HuH-7.5 (cell line): ENCODE data around the gene NPB.

ENCODE experiments used
- DNase-seq: peaks from one replicate; pipeline ENCODE4 v3.0.0; 2011; ENCODE audit warnings: low spot score

The NPB gene

DNA sequence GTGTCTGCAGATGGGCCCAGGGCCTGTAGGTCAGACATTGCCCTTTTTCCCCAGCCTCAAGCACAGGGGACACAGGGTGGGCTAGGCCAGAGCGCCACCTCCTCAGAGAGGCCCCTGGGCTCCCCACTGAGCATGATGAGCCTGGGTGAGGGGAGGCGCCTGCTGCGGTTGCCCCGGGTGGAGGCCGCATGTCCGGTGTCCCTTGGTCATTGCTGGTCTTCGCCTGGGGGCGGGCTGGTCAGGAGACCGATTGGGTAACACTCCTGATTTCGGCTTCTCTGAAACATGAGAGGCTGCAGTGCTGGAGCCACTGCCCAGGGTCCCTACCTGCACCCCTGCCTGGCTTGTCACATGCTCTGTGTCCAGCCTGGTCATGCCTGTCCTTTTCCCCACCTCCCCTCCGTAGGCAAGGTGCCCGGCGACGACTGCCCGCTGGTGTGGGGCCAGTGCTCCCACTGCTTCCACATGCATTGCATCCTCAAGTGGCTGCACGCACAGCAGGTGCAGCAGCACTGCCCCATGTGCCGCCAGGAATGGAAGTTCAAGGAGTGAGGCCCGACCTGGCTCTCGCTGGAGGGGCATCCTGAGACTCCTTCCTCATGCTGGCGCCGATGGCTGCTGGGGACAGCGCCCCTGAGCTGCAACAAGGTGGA is 2.4 kb upstream of the NPB start:
- no peak for DNase-seq

DNA sequence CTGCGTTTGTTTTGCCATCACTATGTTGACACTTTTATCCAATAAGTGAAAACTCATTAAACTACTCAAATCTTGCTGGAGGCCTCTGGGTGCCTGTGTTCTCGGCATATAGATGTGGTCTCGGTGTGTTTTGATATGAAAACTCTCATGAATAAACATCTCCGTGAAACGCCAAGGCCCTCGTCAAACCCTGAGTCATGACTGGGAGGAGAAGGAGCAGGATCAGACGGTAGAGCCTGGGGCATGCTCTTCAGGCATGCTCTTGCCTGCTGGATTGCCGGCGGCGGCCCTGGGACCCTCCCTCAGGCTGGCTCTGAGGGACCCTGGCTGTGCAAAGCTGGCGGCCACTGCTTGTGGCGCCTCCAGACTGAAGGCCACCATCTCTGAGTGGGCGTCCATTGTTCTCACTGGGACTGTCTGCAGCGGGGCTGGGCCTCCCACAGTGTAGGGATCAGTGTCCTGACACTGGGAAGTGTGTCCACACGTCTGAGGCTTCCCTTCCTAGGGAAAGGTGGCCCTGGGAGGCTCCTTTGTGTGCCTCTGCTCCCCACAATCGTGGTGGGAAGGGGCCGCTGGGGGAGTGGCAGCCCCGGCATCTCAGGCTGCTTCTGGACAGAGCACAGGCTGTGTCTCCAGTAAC is 1.7 kb upstream of the NPB start:
- DNase-seq: no peak

DNA sequence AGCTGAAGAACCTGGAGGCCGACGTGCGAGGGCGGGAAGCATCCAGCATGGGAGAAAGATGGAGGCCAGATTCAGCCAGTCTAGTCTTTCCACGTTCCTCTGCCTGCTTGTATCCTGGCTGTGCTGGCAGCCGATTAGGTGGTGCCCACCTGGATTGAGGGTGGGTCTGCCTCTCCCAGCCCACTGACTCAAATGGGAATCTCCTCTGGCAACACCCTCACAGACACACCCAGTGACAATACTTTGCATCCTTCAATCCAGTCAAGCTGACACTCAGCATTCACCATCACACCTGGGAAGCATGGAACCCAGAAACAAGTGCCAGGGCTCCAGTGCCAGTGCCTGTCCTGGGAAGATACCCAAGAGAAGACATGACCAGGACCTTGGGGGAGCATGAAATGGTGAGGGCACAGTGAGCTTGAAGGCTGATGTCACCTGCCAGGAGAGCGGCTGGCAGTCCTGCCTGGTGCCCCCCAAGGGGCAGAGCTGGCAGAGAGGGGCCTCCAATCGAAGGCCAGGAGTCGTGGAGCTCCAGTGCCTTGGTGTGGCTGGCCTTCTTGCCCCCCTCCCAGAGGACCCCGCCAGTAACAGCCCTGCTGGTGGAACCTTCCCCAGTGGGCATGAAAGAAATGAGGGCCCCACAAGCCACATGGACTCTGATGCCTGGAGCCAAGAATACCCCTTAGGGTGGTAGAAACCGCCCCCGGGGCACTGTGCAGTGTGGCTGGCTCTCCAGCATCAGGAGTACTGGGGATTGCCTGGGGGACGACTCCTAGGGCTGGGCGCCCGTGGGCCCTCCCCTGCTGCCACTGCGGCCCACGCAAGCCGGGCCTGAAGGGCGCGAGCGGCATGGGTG is 643 bp upstream of the NPB start:
- no peak for DNase-seq

DNA sequence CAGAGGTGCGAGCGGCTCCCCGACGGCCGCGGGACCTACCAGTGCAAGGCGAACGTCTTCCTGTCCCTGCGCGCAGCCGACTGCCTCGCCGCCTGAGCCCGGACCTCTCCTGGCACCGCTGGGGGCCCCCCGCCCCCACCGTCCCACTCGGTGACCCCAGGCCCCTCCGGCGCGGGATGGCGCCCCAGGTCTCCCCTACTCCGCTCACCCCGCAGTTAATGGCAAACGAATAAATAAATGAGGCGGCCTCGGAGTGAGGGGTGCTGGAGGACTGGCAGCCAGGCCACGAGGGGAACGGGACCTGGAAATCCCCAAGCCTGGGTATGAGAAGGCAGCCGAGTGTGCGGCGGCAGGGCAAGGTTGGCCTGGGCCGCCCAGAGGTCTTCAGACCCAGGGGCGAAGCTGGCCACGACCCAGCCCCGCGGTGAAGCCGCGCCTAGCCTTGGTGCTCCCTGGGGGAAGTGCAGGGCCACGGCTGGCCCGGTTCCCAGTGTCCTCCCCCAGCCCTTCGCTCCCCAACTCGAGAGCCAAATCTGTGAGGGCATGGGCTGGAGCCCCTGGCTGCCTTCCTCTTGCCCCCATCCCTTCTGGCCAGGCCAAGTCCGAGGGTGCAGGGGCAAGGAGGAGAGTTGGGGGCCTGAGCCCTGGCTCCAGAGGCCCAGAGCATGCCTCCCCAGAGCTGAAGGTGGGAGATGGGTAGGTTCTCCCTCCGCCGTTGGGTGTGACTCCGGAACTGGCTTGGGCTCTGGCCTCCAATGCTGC is 796 bp downstream of the NPB start:
- no peak for DNase-seq

- DNase-seq: no peak
Observed at GRCh38 chr17:81903415-81903831, 1.4 kb downstream of the NPB start.

- no peak for DNase-seq
Observed at GRCh38 chr17:81903896-81904599, 2.0 kb downstream of the NPB start.

DNA sequence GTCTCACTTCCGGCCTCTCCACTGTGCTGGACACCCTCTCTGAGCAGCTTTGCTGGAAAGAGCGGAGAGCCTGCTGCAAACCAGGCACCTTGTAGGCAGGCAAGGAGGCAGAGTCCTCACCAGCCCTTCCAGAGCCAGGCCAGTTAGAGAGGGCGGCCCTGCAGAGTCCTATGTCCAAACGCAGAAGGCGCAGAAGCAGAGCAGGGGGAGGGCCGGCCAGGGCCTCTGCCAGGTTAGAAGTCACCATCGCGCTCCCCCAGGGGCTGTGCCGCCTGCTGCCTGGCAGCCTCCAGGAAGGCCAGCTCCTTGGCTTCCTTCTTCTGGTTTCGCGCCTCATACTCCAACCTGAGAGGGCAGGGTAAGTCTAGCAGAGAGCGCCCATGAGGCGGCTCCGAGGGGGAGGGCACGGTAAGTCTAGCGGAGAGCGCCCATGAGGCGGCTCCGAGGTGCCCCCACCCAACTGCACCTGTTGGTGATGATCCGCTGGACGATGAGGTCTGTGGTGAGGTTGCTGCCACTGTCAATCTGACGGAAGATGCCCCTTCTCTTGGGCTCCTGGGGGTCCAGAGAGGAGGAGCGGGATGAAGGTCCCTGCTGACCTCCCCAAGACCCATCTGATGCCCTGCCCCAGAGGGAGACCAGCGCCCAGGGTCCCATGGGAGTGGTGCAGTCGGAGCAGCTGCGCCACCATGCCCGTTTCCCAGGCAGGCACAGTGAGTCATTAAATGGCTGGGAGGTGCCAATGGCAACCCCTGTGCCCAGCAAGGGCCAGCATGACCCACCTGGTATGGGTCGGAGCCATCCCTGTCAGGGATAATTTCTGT is 2.8 kb downstream of the NPB start:
- no peak for DNase-seq

DNA sequence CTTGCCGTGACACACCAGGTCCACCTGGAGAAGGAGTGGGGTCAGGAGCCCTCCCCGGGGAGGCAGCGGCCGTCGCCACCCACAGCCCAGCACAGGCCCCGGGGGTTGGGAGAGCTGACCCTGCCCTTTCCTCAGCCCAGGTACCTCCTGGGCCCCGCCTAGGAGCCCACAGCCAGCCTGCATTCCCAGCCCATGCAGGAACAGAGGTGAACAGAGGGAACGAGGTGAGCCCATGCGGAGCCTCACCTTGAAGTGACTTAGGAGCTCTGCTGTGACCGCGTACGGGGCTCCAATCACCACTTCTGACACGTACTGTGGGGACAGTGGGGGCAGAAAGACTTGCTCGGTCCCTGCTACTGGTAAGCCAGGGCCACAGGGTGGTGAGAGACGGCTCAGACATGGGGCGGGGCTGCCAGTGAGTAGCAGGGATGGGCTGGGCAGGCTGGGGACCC is 3.4 kb downstream of the NPB start:
- no peak for DNase-seq

DNA sequence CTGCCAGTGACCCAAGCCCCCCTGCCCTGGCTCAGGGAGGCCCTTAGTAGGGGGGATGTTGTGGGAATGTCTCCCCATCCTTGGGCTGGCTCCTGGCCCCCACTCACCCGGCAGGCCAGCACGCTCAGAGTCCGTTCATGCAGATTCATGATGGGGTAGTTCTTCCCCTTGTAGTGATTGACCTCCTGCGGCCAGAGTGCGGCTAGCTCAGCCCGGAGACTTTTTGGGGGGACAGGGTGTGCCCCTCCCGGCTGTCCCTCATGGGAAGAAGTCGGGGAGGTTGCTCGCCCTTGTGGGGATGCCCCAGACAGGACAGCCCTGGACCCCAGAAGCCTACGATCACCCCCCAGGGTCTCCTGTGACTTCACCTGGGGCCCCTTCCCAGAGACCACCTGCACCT is 4.0 kb downstream of the NPB start:
- no peak for DNase-seq

- no peak for DNase-seq
Observed at GRCh38 chr17:81906476-81907218, 4.6 kb downstream of the NPB start.

- no peak for DNase-seq
Observed at GRCh38 chr17:81907219-81908145, 5.4 kb downstream of the NPB start.

DNA sequence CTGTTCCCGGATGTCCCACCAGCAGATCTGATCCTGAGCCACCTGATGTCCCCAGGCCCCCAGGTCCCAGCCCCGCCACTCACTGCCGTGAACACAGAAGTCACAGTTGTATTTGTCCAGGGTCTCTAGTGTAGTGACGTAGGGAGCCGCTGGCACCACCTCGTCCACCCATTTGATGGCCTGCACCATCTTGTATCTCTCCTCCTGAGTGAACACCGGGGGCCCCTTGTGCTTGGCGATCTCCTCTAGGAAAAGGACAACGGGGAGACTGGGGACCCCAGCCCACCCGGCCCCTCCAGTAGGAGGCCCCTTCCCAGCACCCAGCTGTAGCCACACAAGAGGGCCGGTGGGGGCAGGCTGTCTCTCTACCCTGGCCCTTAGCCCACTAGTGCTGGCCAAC is 6.8 kb downstream of the NPB start:
- DNase-seq: no peak

DNA sequence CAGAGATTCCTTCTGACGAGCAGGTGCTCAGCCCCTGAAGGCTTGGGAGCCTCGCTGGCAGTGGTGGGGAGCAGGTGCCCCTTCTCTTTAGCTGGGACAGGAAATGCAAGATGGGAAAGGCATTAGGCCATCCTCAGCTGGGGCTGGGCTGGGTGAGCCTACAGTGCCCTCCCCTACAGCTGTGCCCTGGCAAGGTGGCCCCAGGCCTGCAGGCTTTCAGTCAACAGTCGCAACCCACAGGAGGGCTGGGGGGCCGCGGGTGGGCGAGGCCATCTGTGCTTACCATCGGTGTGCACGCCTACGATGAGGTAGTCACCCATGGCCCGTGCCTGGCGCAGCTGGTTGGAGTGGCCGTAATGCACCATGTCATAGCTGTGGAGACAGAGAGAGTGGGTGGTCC is 7.2 kb downstream of the NPB start:
- no peak for DNase-seq

- DNase-seq: peak; percentile 96
Observed at GRCh38 chr17:81909966-81910839, 8.2 kb downstream of the NPB start.

GRCh38 chr17:81910840-81911276 is 8.8 kb downstream of the NPB start:
- DNase-seq: peak; percentile 51

GRCh38 chr17:81911277-81911961 is 9.4 kb downstream of the NPB start, which contains the start of gene PCYT2:
Gene PCYT2 (minus strand): TSS chr17:81911399. CDS start chr17:81911355, 44 bp downstream.
- peak; percentile 99 for DNase-seq

- no peak for DNase-seq
Observed at GRCh38 chr17:81911969-81912368, 9.9 kb downstream of the NPB start.
